ENCODE data around the gene RAI1.
A peak's percentile ranks its signal among the peaks of the same experiment; 100 is the strongest.

The RAI1 gene

GRCh38 chr17:17827826-17828621 is 146.8 kb downstream of the RAI1 start:
- no peak for DNase-seq (ENCODE audit: low read depth in 2 of 2)

GRCh38 chr17:17830269-17830567 is 149.0 kb downstream of the RAI1 start:
- no peak for DNase-seq (ENCODE audit: low read depth in 2 of 2)

- DNase-seq (ENCODE audit: low read depth in 2 of 2) = no peak
These were observed 149.5 kb downstream of the RAI1 start for GRCh38 chr17:17830740-17831207.

- DNase-seq (ENCODE audit: low read depth in 2 of 2) = no peak
These were observed 150.2 kb downstream of the RAI1 start for GRCh38 chr17:17831208-17832031.

GRCh38 chr17:17832032-17832363 is 150.7 kb downstream of the RAI1 start:
- no peak for DNase-seq (ENCODE audit: low read depth in 2 of 2)

- no peak for DNase-seq (ENCODE audit: low read depth in 2 of 2)
These were observed 152.6 kb downstream of the RAI1 start for GRCh38 chr17:17833658-17834357.

- DNase-seq (ENCODE audit: low read depth in 2 of 2) = no peak
These were observed 153.7 kb downstream of the RAI1 start for GRCh38 chr17:17834974-17835373.

GRCh38 chr17:17835415-17836249 is 154.4 kb downstream of the RAI1 start:
- no peak for DNase-seq (ENCODE audit: low read depth in 2 of 2)

GRCh38 chr17:17836250-17836817 is 155.1 kb downstream of the RAI1 start:
- peak; percentile 78 to 82 for DNase-seq (ENCODE audit: low read depth in 2 of 2)

- DNase-seq (ENCODE audit: low read depth in 2 of 2) = no peak
These were observed 155.6 kb downstream of the RAI1 start, which contains the start of gene SREBF1 for GRCh38 chr17:17836818-17837379. Gene SREBF1 (minus strand): TSS chr17:17836986. CDS start chr17:17836817, 169 bp downstream.

- no peak for DNase-seq (ENCODE audit: low read depth in 2 of 2)
These were observed 156.1 kb downstream of the RAI1 start for GRCh38 chr17:17837380-17837821.

- no peak for DNase-seq (ENCODE audit: low read depth in 2 of 2)
These were observed 157.0 kb downstream of the RAI1 start for GRCh38 chr17:17837966-17838962.

GRCh38 chr17:17839791-17840707 is 158.8 kb downstream of the RAI1 start:
- peak; percentile 42 to 44 for DNase-seq (ENCODE audit: low read depth in 2 of 2)

GRCh38 chr17:17840751-17841591 is 159.7 kb downstream of the RAI1 start:
- no peak for DNase-seq (ENCODE audit: low read depth in 2 of 2)

GRCh38 chr17:17841601-17842025 is 160.4 kb downstream of the RAI1 start:
- no peak for DNase-seq (ENCODE audit: low read depth in 2 of 2)

GRCh38 chr17:17842111-17842876 is 161.0 kb downstream of the RAI1 start:
- no peak for DNase-seq (ENCODE audit: low read depth in 2 of 2)

- no peak for DNase-seq (ENCODE audit: low read depth in 2 of 2)
These were observed 161.8 kb downstream of the RAI1 start for GRCh38 chr17:17843096-17843495.
